IPS DF 6.9 (cell line): ENCODE results near the gene IL10RA.
"Not testable (repeated sequence)": the region's sequence is repeated elsewhere in the genome, so short reads cannot be mapped to it uniquely, and the experiment has no call there.

Source experiments
- DNase-seq: peaks from one replicate; pipeline ENCODE4 v3.0.0-alpha.2; 2013; ENCODE audit warnings: low read depth, low spot score
- H3K27ac ChIP-seq: one replicate; pipeline ENCODE4 v1.5.1; 2013; ENCODE audit warnings: low read length, control low read depth
- H3K27me3 ChIP-seq: 2 replicates; pipeline ENCODE4 v1.6.1; 2013; ENCODE audit warnings: mild to moderate bottlenecking, low read length; ENCODE audit not compliant: control insufficient read depth, insufficient read depth
- H3K36me3 ChIP-seq: 2 replicates; pipeline ENCODE4 v1.6.1; 2013; ENCODE audit warnings: low read length; ENCODE audit not compliant: control insufficient read depth, insufficient read depth
- H3K4me1 ChIP-seq: 2 replicates; pipeline ENCODE4 v1.6.1; 2013; ENCODE audit warnings: low read length; ENCODE audit not compliant: control insufficient read depth, insufficient read depth
- H3K4me3 ChIP-seq: 2 replicates; pipeline ENCODE4 v1.5.1; 2013; ENCODE audit warnings: mild to moderate bottlenecking, low read length
- H3K9me3 ChIP-seq: 2 replicates; pipeline ENCODE4 v1.6.1; 2013; ENCODE audit warnings: low read length, inconsistent platforms; ENCODE audit not compliant: control insufficient read depth, insufficient read depth
- WGBS: extraction: QIAGEN DNeasy Blood & Tissue Kit; methylation state at CpG from one replicate; pipeline ENCODE4 v1.1.7; 2013; ENCODE audit warnings: mixed read lengths, missing lambda C conversion rate; ENCODE audit not compliant: insufficient read length, insufficient coverage; 5-methylcytosine and 5-hydroxymethylcytosine counted together

The IL10RA gene

DNA sequence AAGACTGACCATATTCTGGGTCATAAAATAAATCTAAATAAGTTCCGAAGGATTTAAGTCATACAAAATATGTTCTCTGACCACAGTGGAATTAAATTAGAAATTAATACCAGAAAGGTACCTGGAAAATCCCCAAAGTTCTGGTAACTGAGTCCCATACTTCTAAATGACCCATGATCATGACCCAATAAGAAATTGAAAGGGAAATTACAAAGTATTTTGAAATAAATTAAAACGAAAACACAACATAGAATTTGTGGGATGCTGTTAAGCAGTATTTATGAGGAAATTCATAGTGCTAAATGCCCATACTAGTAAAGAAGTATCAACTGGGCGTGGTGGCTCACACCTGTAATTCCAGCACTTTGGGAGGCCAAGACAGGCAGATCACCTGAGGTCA, 23.4 kb upstream of the IL10RA start:
- Histone ChIP-seq H3K9me3 (no peaks in the 10 kb centered on the region), H3K4me3 (no peak overlapping the region), H3K27me3 (no peaks in the 10 kb centered on the region), H3K36me3 (no peaks in the 10 kb centered on the region), H3K27ac (no peak overlapping the region), H3K4me1 (no peaks in the 10 kb centered on the region)
- no peak for DNase-seq
- WGBS: no CpG with 5 or more reads among the region's 3 CpGs

- Histone ChIP-seq H3K4me1 (no peaks in the 10 kb centered on the region), H3K4me3 (no peak overlapping the region), H3K36me3 (no peaks in the 10 kb centered on the region), H3K9me3 (no peaks in the 10 kb centered on the region), H3K27me3 (no peaks in the 10 kb centered on the region), H3K27ac (no peak overlapping the region)
- WGBS: no CpG with 5 or more reads among the region's 8 CpGs
- no peak for DNase-seq
Observed at GRCh38 chr11:117966908-117967307, 19.3 kb upstream of the IL10RA start.

- H3K4me1 ChIP-seq: no peaks in the 10 kb centered on the region
- WGBS: no CpG with 5 or more reads among the region's 5 CpGs
- DNase-seq: no peak
Observed at GRCh38 chr11:117969160-117969991, 16.8 kb upstream of the IL10RA start.

DNA sequence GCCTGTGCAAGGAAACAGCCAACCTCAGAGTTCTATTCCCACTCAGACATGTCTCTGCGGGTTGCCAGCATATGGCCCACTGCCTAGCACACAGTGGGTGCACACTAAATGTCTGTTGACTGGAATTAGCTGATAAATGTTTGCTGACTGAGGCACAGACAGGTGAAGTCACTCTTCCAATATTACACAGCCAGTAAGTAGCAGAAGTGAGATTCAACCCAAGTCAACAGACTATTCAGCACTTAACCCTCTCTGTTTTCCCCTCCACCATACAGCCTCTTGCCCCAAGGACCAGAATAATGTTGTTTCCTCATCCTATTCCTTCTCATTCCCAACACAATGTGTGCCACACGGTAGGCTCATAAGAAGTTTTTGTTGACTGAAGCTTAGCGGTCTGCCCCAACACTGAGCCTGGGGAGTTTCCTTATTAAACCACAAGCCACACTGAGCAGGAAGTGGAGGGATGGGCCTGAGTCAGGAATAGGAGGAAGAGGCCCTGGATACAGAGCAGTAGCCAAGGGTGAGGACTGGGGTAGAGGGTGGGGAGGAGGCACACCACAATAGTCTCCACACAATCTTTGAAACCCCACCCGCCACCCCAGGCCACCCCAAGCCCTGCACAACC, 15.7 kb upstream of the IL10RA start:
- Histone ChIP-seq H3K27ac (no peak overlapping the region), H3K4me3 (no peak overlapping the region), H3K9me3 (no peaks in the 10 kb centered on the region), H3K36me3 (no peaks in the 10 kb centered on the region), H3K27me3 (no peaks in the 10 kb centered on the region), H3K4me1 (no peaks in the 10 kb centered on the region)
- no CpG with 5 or more reads among the region's 4 CpGs for WGBS
- no peak for DNase-seq

More at GRCh38 chr11:117969160-117969991, 16.8 kb upstream of the IL10RA start:
- no peaks in the 10 kb centered on the region for H3K27me3 ChIP-seq
- no peak overlapping the region for H3K4me3 ChIP-seq
- H3K36me3 ChIP-seq: no peaks in the 10 kb centered on the region
- no peaks in the 10 kb centered on the region for H3K9me3 ChIP-seq
- no peak overlapping the region for H3K27ac ChIP-seq

GRCh38 chr11:117972044-117972443, 14.2 kb upstream of the IL10RA start:
- no peak overlapping the region for H3K4me3 ChIP-seq
- no peaks in the 10 kb centered on the region for H3K27me3 ChIP-seq
- H3K9me3 ChIP-seq: no peaks in the 10 kb centered on the region
- H3K36me3 ChIP-seq: no peaks in the 10 kb centered on the region
- H3K27ac ChIP-seq: no peak overlapping the region
- DNase-seq: no peak
- H3K4me1 ChIP-seq: no peaks in the 10 kb centered on the region
- no CpG with 5 or more reads among the region's 10 CpGs for WGBS

- Histone ChIP-seq H3K4me3 (no peak overlapping the region), H3K27ac (no peak overlapping the region), H3K4me1 (no peaks in the 10 kb centered on the region), H3K36me3 (no peaks in the 10 kb centered on the region), H3K9me3 (no peaks in the 10 kb centered on the region), H3K27me3 (no peaks in the 10 kb centered on the region)
- WGBS: no CpG with 5 or more reads among the region's 9 CpGs
- no peak for DNase-seq
Observed at GRCh38 chr11:117972629-117973502, 13.3 kb upstream of the IL10RA start.

DNA sequence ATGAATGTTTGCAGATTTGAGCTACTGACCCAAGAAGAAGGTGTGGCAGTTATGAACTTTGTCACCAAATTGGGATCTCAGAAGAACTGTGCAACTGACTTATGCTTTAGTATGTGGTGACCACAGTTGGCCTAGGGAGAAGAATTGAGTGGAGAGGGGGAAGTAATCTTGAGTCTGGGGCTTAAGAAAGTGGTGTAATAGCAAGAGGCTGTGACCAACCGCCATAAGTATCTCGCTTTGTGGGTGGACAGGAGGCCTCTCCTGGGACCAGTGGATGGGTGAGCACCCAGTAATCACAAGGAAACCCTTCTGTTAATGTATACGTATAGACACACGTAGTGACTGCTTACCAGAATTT, 12.7 kb upstream of the IL10RA start:
- Histone ChIP-seq H3K4me3 (no peak overlapping the region), H3K4me1 (no peaks in the 10 kb centered on the region), H3K27ac (no peak overlapping the region), H3K27me3 (no peaks in the 10 kb centered on the region), H3K9me3 (no peaks in the 10 kb centered on the region), H3K36me3 (no peaks in the 10 kb centered on the region)
- no peak for DNase-seq
- WGBS: no CpG with 5 or more reads among the region's 4 CpGs

DNA sequence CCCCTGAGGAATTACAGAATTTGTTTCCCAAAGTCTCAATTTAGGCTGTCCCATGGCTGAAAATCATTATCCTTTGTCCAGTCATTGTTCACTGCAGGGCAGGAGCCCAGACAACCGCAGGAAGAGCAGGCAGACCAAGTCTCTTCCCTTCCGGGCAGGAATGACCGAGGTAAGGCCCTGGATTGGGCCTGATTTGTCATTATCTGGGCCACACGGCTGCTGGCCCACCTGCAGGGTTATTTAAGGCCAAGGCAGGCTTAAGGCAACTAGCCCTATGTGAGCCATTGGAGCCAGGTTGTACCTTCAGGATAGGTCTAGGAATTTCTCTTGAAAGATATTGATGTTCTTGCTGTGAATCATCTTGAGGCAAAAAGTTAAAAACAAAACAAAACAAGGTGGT, 9.7 kb upstream of the IL10RA start:
- DNase-seq: no peak
- Histone ChIP-seq H3K27me3 (no peaks in the 10 kb centered on the region), H3K9me3 (no peaks in the 10 kb centered on the region), H3K4me3 (no peak overlapping the region), H3K36me3 (no peaks in the 10 kb centered on the region), H3K27ac (no peak overlapping the region), H3K4me1 (no peaks in the 10 kb centered on the region)
- WGBS: no CpG with 5 or more reads among the region's 4 CpGs

DNA sequence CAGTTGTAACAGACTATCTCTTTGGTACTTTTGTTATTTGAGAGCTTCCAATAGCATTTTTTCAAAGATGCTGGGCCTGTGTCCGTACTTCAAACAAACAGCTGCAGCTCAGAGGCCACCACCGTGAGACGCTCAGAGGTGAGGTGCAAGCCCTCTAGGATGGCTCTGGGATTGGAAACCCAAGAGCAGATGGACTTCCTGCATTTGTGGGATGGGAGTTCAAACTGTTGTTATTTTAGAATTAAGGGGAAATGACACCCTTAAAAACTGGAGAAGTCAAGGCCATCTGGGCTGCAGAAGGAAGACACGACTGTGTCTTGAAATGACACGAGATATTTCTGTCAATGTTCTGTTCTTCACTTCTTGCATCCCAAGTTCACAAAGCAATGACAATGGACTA, 9.2 kb upstream of the IL10RA start:
- Histone ChIP-seq H3K27me3 (no peaks in the 10 kb centered on the region), H3K4me1 (no peaks in the 10 kb centered on the region), H3K36me3 (no peaks in the 10 kb centered on the region), H3K27ac (no peak overlapping the region), H3K9me3 (no peaks in the 10 kb centered on the region), H3K4me3 (no peak overlapping the region)
- WGBS: no CpG with 5 or more reads among the region's 5 CpGs
- DNase-seq: no peak

- H3K4me3 ChIP-seq, H3K4me1 ChIP-seq, DNase-seq, H3K27ac ChIP-seq, H3K36me3 ChIP-seq, H3K27me3 ChIP-seq, H3K9me3 ChIP-seq: not testable (repeated sequence)
- no CpG with 5 or more reads among the region's 23 CpGs for WGBS
Observed at GRCh38 chr11:117977612-117978264, 8.5 kb upstream of the IL10RA start.
